Measurements from ENCODE around the gene NCKAP5L. TPM values are rescaled to one million over a fixed set of nuclear protein-coding genes. Genes with fewer than 3 reads are reported as not detected.
A peak's percentile ranks its signal among the peaks of the same experiment; 100 is the strongest.

Gene NCKAP5L, protein sequence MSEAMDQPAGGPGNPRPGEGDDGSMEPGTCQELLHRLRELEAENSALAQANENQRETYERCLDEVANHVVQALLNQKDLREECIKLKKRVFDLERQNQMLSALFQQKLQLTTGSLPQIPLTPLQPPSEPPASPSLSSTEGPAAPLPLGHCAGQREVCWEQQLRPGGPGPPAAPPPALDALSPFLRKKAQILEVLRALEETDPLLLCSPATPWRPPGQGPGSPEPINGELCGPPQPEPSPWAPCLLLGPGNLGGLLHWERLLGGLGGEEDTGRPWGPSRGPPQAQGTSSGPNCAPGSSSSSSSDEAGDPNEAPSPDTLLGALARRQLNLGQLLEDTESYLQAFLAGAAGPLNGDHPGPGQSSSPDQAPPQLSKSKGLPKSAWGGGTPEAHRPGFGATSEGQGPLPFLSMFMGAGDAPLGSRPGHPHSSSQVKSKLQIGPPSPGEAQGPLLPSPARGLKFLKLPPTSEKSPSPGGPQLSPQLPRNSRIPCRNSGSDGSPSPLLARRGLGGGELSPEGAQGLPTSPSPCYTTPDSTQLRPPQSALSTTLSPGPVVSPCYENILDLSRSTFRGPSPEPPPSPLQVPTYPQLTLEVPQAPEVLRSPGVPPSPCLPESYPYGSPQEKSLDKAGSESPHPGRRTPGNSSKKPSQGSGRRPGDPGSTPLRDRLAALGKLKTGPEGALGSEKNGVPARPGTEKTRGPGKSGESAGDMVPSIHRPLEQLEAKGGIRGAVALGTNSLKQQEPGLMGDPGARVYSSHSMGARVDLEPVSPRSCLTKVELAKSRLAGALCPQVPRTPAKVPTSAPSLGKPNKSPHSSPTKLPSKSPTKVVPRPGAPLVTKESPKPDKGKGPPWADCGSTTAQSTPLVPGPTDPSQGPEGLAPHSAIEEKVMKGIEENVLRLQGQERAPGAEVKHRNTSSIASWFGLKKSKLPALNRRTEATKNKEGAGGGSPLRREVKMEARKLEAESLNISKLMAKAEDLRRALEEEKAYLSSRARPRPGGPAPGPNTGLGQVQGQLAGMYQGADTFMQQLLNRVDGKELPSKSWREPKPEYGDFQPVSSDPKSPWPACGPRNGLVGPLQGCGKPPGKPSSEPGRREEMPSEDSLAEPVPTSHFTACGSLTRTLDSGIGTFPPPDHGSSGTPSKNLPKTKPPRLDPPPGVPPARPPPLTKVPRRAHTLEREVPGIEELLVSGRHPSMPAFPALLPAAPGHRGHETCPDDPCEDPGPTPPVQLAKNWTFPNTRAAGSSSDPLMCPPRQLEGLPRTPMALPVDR (N-terminal part only)
- polyA plus RNA-seq (2012; ENCODE audit: insufficient read length, low read depth), result 29.1 TPM

DNA sequence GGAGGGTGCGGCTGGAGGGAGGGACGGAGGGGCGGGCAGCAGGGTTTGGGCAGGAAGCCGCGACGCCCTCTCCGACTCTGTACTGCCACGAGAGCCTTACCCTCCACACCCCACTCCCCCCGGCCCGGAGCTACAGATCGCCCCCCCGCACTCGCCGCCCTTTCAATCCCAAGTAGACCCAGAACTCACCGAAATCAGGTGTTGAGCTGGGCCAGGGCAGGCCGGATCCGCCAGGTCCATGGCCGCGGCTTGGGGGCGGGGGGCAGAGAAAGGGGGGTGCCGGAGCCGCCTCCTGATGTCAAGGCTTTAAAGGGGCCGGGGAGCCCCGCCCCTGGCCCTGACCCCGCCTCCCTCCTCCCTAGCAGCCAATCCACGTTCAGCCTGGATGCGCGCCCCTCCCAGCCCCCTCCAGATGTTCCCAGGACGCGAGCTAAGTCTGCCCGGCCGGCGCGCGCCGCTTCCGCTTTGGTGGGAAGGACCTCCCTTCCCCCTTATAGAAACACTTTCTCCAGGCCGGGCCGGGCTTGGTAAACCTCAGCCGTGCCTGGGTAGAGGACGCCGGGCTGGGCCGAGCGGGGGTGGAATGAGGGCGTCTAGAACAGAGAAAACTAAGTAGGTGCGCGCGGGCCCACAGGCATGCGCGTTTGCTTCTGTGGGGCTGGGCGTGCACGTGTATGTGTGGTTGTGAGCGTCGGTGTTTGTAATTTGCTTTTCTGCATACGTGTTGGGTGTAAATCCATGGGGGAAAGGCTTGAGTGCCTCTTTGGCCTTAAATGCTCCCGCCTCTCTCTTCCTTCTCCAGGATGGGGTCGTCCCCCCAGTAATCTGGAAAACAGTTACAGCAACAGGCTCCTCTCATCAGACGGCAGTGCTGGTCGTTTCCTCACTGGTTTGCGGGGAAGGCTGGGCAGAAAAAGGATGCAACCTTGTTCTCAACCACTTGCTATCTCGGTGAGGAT is at the start of gene NCKAP5L:
TSS of gene NCKAP5L (minus strand) at position 281 of the 959 bp plus-strand sequence. CDS start 24,369 bp downstream, outside the sequence.
- TF ChIP-seq POLR2AphosphoS5 (IDR thresholded peaks at IDR 0.05; ENCODE audit: low read depth, low read length), result peak; percentile 87
- TF ChIP-seq SIN3A (IDR thresholded peaks at IDR 0.05; ENCODE audit: borderline replicate concordance, insufficient read depth, low read length), result peak; percentile 45; the same call in 1 of the 2 replicates
- TF ChIP-seq TAF1 (IDR thresholded peaks at IDR 0.05; ENCODE audit: borderline replicate concordance, insufficient read depth, low read length), result no peak
- TF ChIP-seq, protein P1, sequence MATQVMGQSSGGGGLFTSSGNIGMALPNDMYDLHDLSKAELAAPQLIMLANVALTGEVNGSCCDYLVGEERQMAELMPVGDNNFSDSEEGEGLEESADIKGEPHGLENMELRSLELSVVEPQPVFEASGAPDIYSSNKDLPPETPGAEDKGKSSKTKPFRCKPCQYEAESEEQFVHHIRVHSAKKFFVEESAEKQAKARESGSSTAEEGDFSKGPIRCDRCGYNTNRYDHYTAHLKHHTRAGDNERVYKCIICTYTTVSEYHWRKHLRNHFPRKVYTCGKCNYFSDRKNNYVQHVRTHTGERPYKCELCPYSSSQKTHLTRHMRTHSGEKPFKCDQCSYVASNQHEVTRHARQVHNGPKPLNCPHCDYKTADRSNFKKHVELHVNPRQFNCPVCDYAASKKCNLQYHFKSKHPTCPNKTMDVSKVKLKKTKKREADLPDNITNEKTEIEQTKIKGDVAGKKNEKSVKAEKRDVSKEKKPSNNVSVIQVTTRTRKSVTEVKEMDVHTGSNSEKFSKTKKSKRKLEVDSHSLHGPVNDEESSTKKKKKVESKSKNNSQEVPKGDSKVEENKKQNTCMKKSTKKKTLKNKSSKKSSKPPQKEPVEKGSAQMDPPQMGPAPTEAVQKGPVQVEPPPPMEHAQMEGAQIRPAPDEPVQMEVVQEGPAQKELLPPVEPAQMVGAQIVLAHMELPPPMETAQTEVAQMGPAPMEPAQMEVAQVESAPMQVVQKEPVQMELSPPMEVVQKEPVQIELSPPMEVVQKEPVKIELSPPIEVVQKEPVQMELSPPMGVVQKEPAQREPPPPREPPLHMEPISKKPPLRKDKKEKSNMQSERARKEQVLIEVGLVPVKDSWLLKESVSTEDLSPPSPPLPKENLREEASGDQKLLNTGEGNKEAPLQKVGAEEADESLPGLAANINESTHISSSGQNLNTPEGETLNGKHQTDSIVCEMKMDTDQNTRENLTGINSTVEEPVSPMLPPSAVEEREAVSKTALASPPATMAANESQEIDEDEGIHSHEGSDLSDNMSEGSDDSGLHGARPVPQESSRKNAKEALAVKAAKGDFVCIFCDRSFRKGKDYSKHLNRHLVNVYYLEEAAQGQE (IDR thresholded peaks at IDR 0.05; ENCODE audit: insufficient read depth in 1 of 2, low read depth in 2 of 2, low read length in 2 of 2), result no peak

DNA sequence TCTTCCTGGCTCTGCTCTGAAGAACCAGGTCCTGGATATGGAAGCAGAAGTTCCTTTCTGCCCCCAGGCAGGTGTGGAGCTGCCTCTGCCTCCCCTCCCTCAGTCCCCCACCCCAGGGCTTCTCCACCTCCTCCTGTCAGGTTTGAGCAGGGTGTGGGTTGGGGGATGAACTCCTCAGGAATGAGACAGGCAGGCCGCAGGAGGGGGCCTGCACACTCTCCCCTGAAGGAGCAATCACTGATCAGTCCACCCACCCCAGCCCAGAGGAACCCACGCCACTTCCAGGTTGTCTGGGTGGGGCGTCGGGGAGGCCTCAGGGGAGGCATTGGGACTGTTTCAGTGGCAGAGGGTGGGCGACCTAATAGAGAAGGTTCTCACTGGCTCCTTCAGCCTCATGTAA is 48.9 kb upstream of the NCKAP5L start:
- TF ChIP-seq, protein P1 (IDR thresholded peaks at IDR 0.05; ENCODE audit: insufficient read depth in 1 of 2, low read depth in 2 of 2, low read length in 2 of 2), result no peak
- TF ChIP-seq FOXP2 (optimal IDR thresholded peaks at IDR 0.05; ENCODE audit: borderline replicate concordance, extremely low read depth, extremely low read length, insufficient read depth) (no peak), TAF1 (IDR thresholded peaks at IDR 0.05; ENCODE audit: borderline replicate concordance, insufficient read depth, low read length) (no peak), POLR2AphosphoS5 (IDR thresholded peaks at IDR 0.05; ENCODE audit: low read depth, low read length) (no peak), SIN3A (IDR thresholded peaks at IDR 0.05; ENCODE audit: borderline replicate concordance, insufficient read depth, low read length) (no peak)

DNA sequence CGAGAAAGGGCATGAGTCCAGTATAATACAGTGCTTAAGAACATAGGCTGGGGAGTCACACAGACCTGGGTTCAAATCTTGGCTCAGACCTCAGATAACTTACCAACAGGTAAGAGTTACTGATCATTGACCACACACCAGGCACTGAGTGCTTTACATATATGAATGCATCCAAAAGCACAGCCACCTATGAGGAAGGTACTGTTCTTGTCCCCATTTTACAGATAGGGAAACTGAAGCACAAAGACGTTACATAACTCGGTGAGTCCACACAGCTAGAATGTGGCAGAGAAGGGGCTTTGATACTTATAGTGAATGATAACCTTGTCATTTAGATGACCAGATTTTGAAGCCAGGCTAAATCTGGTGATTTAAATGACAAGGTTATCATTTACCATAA is 47.9 kb upstream of the NCKAP5L start:
- TF ChIP-seq POLR2AphosphoS5 (IDR thresholded peaks at IDR 0.05; ENCODE audit: low read depth, low read length), result no peak
- TF ChIP-seq, protein P1 (IDR thresholded peaks at IDR 0.05; ENCODE audit: insufficient read depth in 1 of 2, low read depth in 2 of 2, low read length in 2 of 2), result no peak
- TF ChIP-seq FOXP2 (optimal IDR thresholded peaks at IDR 0.05; ENCODE audit: borderline replicate concordance, extremely low read depth, extremely low read length, insufficient read depth), result no peak
- TF ChIP-seq TAF1 (IDR thresholded peaks at IDR 0.05; ENCODE audit: borderline replicate concordance, insufficient read depth, low read length), result no peak
- TF ChIP-seq SIN3A (IDR thresholded peaks at IDR 0.05; ENCODE audit: borderline replicate concordance, insufficient read depth, low read length), result no peak
